ENCODE data around the gene PAGE2B.
"Not testable (repeated sequence)": the region's sequence is repeated elsewhere in the genome, so short reads cannot be mapped to it uniquely, and the experiment has no call there.

PAGE2B gene, protein sequence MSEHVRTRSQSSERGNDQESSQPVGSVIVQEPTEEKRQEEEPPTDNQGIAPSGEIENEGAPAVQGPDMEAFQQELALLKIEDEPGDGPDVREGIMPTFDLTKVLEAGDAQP

DNA sequence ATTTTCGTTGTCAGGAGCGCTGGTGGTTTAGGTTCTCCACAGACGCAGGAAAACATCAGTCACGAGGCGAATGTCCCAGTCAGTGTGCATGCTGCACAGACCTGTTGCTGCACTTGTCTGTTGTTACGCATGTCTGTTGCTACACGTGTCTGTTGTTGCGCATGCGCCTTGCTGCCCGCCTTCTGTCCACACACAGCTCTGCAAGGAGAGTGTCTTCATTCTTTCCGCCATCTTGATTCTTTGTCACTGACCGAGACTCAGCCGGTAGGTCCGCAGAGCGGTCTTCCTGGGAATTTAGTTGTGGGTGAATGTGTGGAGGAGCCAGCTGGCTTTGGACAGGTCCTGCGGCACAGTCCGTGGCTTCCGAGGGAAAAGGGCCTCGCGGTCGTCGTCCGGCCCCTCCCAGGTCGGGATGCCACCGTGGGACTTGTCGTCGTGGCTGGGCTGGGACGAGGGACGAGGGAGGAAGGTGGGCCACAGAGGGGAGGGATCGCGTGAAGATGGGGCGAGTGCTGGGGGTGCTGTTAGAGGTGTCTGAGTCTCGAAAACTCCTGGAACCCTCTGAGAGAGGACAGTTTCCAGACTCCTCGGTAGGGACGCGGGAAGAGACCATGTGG is at the start of gene PAGE2B:
Gene PAGE2B, plus strand, starts transcription at position 180 of the 617 bp plus-strand sequence. CDS start 1,012 bp downstream, outside the sequence.
- Mint-ChIP-seq H3K27me3 (peaks cover 2% of the 10 kb centered on the region), H3K27ac (no peak within 1 kb of the TSS), H3K9me3 (no peaks in the 10 kb centered on the region), H3K4me1 (no peaks in the 10 kb centered on the region), H3K4me3 (no peak within 1 kb of the TSS), H3K36me3 (peaks cover 3% of the 10 kb centered on the region)
- no peak for DNase-seq (ENCODE audit: low spot score in 2 of 2)
- no peak for ATAC-seq (ENCODE audit: low read depth)

- no peak overlapping the region for H3K27ac Mint-ChIP-seq
- H3K36me3 Mint-ChIP-seq, result peaks cover 11% of the 10 kb centered on the region
- H3K9me3 Mint-ChIP-seq, result no peaks in the 10 kb centered on the region
- DNase-seq (ENCODE audit: low spot score in 2 of 2) (no peak), ATAC-seq (ENCODE audit: low read depth) (no peak)
- H3K27me3 Mint-ChIP-seq, result no peaks in the 10 kb centered on the region
- H3K4me1 Mint-ChIP-seq, result no peaks in the 10 kb centered on the region
- no peak overlapping the region for H3K4me3 Mint-ChIP-seq
These were observed 48.7 kb upstream of the PAGE2B start for GRCh38 chrX:55026143-55026542.

- no peaks in the 10 kb centered on the region for H3K4me1 Mint-ChIP-seq
- H3K36me3 Mint-ChIP-seq, result peaks cover 8% of the 10 kb centered on the region
- no peaks in the 10 kb centered on the region for H3K27me3 Mint-ChIP-seq
- ATAC-seq (ENCODE audit: low read depth), result no peak
- H3K4me3 Mint-ChIP-seq, result no peak overlapping the region
- no peak for DNase-seq (ENCODE audit: low spot score in 2 of 2)
- no peak overlapping the region for H3K27ac Mint-ChIP-seq
- no peaks in the 10 kb centered on the region for H3K9me3 Mint-ChIP-seq
These were observed 48.0 kb upstream of the PAGE2B start for GRCh38 chrX:55026840-55027239.

DNA sequence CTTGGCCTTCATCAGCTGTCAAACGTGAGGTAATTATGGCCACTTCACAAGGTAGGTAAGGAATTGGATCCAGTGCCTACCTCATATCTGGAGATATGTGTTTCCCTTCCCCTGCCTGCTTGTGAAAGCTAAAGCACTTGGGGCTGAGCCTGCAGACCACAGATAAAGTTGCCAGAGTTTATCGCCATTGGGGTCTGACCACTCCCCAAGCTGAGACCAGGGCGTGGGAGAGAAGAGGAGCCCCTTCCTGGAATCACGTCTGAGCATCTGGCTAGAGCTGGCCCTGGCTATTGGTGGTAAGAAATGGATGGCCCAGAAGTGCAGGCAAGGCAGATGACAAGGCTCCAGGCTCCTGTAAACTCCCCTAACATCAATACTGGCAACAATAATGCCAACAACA is 46.8 kb upstream of the PAGE2B start:
- Mint-ChIP-seq H3K27me3 (no peaks in the 10 kb centered on the region), H3K27ac (no peak overlapping the region), H3K4me1 (no peaks in the 10 kb centered on the region), H3K4me3 (no peak overlapping the region), H3K36me3 (peaks cover 8% of the 10 kb centered on the region), H3K9me3 (no peaks in the 10 kb centered on the region)
- ATAC-seq (ENCODE audit: low read depth) (no peak), DNase-seq (ENCODE audit: low spot score in 2 of 2) (no peak)

- Mint-ChIP-seq H3K27me3 (no peaks in the 10 kb centered on the region), H3K9me3 (no peaks in the 10 kb centered on the region), H3K4me3 (no peak overlapping the region), H3K36me3 (peaks cover 8% of the 10 kb centered on the region), H3K4me1 (no peaks in the 10 kb centered on the region), H3K27ac (no peak overlapping the region)
- ATAC-seq (ENCODE audit: low read depth) (no peak), DNase-seq (ENCODE audit: low spot score in 2 of 2) (no peak)
These were observed 46.2 kb upstream of the PAGE2B start for GRCh38 chrX:55028611-55029010.

GRCh38 chrX:55029291-55029690 is 45.5 kb upstream of the PAGE2B start:
- no peaks in the 10 kb centered on the region for H3K27me3 Mint-ChIP-seq
- peaks cover 8% of the 10 kb centered on the region for H3K36me3 Mint-ChIP-seq
- ATAC-seq (ENCODE audit: low read depth) (no peak), DNase-seq (ENCODE audit: low spot score in 2 of 2) (no peak)
- H3K9me3 Mint-ChIP-seq, result no peaks in the 10 kb centered on the region
- H3K4me3 Mint-ChIP-seq, result no peak overlapping the region
- no peaks in the 10 kb centered on the region for H3K4me1 Mint-ChIP-seq
- H3K27ac Mint-ChIP-seq, result no peak overlapping the region

- no peaks in the 10 kb centered on the region for H3K9me3 Mint-ChIP-seq
- H3K36me3 Mint-ChIP-seq, result peaks cover 7% of the 10 kb centered on the region
- no peaks in the 10 kb centered on the region for H3K27me3 Mint-ChIP-seq
- H3K27ac Mint-ChIP-seq, result no peak within 1 kb of the TSS
- no peaks in the 10 kb centered on the region for H3K4me1 Mint-ChIP-seq
- DNase-seq (ENCODE audit: low spot score in 2 of 2) (no peak), ATAC-seq (ENCODE audit: low read depth) (no peak)
- no peak within 1 kb of the TSS for H3K4me3 Mint-ChIP-seq
These were observed 44.3 kb upstream of the PAGE2B start, which contains the start of gene ALAS2 for GRCh38 chrX:55030271-55031205. Gene ALAS2, minus strand, starts transcription at chrX:55030977. Its CDS starts 4,977 bp downstream, at chrX:55026000.

DNA sequence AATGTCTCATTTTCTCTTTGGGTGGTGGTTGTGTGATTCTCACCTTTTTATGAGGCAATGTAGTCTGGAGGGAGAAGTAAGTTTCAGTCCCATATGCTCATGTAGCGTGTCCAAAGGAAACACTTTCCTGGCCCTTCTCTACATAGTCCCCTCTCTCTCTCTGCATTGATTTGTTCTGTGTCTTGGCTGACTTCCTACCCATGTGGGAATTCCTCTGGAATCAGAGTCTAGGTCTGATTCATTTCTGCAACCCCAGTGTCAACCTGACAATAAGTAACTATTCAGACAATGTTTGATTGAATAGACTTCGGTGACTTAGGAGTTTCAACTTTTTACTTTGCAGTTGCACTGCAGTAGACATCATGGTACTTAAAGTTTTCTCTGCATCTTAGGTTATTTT is 41.4 kb upstream of the PAGE2B start:
- no peak for ATAC-seq (ENCODE audit: low read depth)
- peaks cover 2% of the 10 kb centered on the region for H3K36me3 Mint-ChIP-seq
- no peaks in the 10 kb centered on the region for H3K9me3 Mint-ChIP-seq
- H3K27ac Mint-ChIP-seq, result no peak overlapping the region
- H3K4me1 Mint-ChIP-seq, result no peaks in the 10 kb centered on the region
- no peak overlapping the region for H3K4me3 Mint-ChIP-seq
- H3K27me3 Mint-ChIP-seq, result no peaks in the 10 kb centered on the region
- DNase-seq (ENCODE audit: low spot score in 2 of 2), result no peak

DNA sequence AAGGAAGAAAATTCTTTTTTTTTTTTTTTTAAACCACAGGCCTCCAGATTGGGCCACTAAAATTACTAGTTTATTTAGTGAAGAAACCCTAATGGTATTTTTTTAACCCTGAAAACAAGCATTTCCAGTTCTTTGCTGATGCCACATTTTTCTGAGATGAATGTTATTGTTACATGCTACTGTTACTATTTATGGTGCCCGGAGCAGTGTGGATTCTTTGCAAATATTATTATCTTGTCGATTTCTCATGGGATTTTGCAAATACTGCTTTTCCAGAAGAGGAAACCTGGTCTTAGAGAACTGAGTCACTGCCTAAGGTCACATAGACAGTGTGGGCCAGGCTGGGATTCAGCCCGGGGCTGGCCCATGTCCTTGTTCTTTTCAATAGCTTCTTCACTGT is 35.4 kb upstream of the PAGE2B start:
- DNase-seq (ENCODE audit: low spot score in 2 of 2), result no peak
- peaks cover 2% of the 10 kb centered on the region for H3K36me3 Mint-ChIP-seq
- H3K4me3 Mint-ChIP-seq, result no peak overlapping the region
- no peak overlapping the region for H3K27ac Mint-ChIP-seq
- H3K27me3 Mint-ChIP-seq, result no peaks in the 10 kb centered on the region
- ATAC-seq (ENCODE audit: low read depth), result no peak
- no peaks in the 10 kb centered on the region for H3K4me1 Mint-ChIP-seq
- no peaks in the 10 kb centered on the region for H3K9me3 Mint-ChIP-seq

- Mint-ChIP-seq H3K4me3 (no peak overlapping the region), H3K27me3 (no peaks in the 10 kb centered on the region), H3K27ac (no peak overlapping the region), H3K4me1 (no peaks in the 10 kb centered on the region), H3K9me3 (no peaks in the 10 kb centered on the region), H3K36me3 (no peaks in the 10 kb centered on the region)
- ATAC-seq (ENCODE audit: low read depth), result no peak
- no peak for DNase-seq (ENCODE audit: low spot score in 2 of 2)
These were observed 33.3 kb upstream of the PAGE2B start for GRCh38 chrX:55041514-55041913.

- ATAC-seq (ENCODE audit: low read depth); H3K27ac Mint-ChIP-seq; DNase-seq (ENCODE audit: low spot score in 2 of 2); H3K4me3 Mint-ChIP-seq; H3K27me3 Mint-ChIP-seq; H3K36me3 Mint-ChIP-seq; H3K9me3 Mint-ChIP-seq; H3K4me1 Mint-ChIP-seq: not testable (repeated sequence)
These were observed 24.2 kb upstream of the PAGE2B start for GRCh38 chrX:55050599-55050998.

DNA sequence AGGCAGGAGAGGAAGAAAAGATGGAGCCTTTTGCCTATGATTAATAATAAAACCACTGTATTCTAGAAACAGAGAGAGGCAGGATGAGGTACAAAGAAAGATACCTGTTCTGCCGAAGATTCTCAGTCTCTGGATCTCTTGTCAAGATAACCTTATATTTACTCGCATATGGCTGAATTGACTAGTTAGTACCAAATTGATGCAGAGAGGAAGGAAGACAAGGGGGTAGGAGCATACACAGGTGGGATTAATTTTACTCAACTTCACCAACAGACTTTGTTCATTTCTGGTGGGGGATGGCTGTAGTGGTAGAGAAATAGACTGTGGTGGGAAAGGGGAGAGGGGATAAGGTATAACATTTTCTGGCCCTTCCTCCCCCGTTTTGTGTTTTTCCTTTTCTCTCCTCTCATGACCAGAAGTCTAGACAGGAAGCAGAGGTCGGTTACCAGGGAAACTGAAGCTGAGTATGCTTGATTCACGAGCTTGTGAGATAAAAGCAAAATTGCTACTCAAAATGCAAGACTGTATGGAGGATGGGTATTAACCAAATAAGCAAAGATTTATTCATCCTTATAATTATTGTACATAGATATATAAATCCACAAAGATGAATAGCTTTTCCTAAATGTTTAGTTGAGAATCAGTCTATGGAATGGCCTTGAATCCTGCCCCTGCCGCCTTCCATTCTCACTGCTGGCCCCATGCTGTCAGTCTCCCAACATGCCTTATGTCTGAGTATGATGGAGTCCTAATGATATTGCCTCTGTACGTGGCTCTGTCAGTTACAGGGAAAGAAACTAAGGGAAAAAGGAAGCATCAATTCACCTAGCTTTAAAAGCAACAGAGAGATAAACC is 17.8 kb upstream of the PAGE2B start:
- ATAC-seq (ENCODE audit: low read depth) (peak; percentile 41), DNase-seq (ENCODE audit: low spot score in 2 of 2) (no peak)
- Mint-ChIP-seq H3K36me3 (no peaks in the 10 kb centered on the region), H3K4me3 (peak overlapping the region; percentile 70), H3K27ac (no peak overlapping the region), H3K9me3 (no peaks in the 10 kb centered on the region), H3K27me3 (peaks cover 1% of the 10 kb centered on the region), H3K4me1 (peaks cover 11% of the 10 kb centered on the region)

DNA sequence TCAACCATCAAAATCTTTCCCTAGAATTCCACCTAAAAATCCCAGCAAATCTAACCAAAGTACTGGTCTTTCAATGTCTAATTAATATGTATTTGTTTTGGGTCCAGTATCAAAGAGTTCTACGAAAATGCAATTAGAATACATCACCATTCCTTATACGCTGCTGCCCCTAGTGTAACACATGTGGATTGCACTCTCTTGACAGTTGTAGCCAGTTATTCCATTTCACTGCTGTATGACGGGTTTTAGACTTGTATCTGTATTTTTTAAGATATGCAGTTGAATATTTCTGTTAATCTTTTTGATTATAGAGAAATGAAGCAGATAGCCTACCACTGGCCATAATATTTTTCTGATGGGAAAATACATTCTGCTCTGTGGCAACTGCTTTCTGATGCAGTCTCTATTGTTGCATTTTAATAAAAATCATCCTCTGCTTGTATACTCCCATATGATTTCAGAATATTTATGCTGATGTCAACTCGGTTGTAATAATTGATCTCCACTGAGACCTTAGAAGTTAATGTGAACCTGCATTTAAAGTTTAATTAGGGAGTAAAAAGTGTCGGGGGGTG is 17.1 kb upstream of the PAGE2B start:
- H3K27ac Mint-ChIP-seq, result no peak overlapping the region
- peak; percentile 16 to 24 for DNase-seq (ENCODE audit: low spot score in 2 of 2)
- H3K4me3 Mint-ChIP-seq, result peak overlapping the region; percentile 70
- H3K9me3 Mint-ChIP-seq, result no peaks in the 10 kb centered on the region
- peak; percentile 64 for ATAC-seq (ENCODE audit: low read depth)
- no peaks in the 10 kb centered on the region for H3K36me3 Mint-ChIP-seq
- H3K27me3 Mint-ChIP-seq, result peaks cover 1% of the 10 kb centered on the region
- H3K4me1 Mint-ChIP-seq, result peaks cover 11% of the 10 kb centered on the region
